Effector CD4-positive, alpha-beta T cell (primary cell): Measurements from ENCODE around the gene TCF25.

ENCODE experiments used
- DNase-seq: peaks from one replicate; pipeline ENCODE4 v3.0.0-alpha.2; 2020

The TCF25 gene

DNA sequence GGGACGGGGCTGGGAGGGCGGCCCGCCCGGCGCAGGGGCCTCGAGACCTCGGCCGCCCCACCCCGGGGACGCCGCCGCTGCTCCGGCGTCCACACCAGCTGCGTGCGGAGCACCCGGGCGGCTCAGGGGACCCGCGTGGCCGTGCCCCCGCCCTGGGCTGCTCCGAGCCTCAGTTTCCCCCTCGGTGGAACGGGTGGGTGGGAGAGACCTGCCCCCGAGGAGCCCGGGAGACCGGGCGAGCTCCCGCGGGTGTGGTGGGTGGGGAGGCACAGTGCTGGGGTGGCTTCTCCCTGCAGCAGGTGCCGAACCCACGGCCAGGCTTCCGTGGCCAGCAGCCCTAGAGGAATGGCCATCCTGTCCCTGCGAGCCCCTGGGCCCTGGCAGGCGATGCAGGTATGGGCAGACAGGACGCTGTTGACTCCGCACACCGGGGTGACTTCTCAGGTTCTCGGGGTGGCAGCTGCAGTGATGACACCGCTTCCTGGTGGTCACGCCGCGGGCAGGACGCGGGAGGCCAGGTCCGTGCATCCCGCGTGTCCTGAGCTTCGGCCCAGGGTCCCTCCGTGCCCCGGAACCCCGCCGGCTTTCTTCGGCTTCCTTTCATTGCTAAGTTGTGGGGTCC is 75.8 kb downstream of the TCF25 start:
- no peak for DNase-seq

DNA sequence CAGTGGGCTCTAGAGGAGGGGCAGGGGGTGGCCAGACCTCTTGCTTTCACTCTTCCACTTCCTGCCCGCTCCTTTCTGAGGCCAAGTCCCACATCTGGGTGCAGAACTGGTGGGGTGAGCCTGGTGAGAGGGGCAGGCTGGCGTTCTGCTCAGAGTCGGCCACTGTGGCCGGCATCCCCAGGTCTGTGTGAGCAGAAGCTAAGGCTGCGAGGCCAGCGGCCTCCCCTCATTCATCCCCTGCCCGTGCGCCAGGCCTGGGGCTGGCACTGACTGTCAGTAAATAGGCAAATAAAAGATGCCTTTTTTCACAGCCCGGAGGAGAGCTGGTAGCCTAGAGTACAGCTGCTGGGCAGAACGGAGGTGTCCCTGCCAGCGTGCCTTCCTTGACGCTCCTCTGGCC is 76.4 kb downstream of the TCF25 start:
- DNase-seq = no peak

DNA sequence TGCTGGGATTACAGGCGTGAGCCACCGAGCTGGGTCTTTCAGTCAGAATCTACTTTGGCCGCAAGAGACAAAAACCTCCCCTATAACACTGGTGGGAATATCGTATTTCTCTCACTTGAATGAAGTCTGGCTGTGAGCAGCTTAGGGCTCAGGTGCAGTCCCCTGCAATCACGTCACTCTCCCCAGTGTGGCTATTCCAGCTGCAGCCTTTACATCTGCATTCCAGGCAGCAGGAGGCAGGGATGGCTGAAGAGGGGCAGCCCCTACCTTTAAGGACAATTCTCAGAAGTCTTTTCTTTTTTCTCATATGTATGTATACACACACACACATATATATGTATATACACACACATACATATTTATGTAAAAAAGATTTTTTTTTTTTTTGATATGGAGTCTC is 78.1 kb downstream of the TCF25 start:
- no peak for DNase-seq

DNA sequence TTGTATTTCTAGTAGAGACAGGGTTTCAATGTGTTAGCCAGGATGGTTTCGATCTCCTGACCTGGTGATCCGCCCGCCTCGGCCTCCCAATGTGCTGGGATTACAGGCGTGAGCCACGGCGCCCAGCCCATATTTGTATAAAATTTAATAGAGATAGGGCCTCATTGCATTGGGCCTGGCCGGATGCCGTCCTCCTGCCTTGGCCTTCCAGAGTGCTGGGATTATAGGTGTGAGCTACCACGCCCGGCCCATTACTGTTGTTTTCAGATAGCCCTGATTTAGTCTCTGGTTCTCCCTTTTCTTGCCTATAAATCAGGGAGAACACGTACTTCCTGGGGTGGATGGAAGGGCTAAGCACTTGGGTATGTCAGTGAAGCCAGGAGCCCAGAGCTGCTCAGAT is 78.7 kb downstream of the TCF25 start:
- DNase-seq = no peak

DNA sequence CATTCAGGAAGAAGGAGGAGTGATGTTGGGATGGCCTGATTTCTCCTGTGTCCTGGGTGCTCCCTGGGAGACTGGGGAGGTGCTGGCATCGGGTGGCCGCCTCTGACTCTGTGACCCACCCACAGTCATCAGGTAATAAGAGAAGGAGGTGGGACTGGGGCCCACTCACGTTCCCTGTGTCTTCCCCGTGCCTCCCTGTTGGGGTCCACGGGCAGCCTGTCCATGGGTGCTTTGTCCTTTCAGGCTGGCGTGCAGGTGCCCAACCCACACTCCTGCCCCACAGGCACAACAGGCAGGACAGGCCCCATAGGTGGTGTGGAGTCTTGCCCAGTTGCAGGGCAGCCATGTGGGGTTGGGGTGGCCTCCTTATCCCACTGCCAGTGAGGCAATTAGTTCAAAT is 79.2 kb downstream of the TCF25 start:
- no peak for DNase-seq

DNA sequence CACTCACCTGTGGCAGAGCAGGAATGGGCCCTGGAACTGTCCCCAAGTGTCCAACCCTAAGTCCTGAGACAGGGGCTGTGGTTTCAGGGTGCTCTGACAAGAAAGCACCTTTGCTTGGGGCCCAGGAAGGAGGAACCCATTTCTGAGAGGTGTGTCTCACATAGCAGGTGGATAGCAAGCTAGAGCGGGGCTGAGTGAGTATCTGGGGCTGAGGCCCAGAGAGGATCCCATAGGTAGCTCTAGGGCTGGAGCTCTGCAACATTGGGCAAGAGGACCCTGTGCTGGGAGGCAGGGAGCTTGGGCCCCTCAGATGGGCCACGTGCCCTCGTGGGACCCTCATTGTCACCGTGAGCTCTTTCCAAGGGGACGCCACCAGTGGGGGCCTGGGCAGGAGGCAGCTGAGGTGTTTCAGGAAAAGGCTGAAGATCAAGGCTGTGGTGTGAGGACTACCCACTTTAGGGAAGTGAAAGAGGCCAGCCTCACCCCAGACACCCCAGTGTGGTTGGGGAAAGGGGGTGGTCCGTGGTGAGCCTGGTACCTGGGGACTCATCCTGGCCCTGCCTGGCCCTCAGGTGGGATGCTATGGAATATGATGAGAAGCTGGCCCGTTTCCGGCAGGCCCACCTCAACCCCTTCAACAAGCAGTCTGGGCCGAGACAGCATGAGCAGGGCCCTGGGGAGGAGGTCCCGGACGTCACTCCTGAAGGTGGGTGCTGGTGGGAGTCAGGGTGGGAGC is 80.4 kb downstream of the TCF25 start:
- DNase-seq = no peak

DNA sequence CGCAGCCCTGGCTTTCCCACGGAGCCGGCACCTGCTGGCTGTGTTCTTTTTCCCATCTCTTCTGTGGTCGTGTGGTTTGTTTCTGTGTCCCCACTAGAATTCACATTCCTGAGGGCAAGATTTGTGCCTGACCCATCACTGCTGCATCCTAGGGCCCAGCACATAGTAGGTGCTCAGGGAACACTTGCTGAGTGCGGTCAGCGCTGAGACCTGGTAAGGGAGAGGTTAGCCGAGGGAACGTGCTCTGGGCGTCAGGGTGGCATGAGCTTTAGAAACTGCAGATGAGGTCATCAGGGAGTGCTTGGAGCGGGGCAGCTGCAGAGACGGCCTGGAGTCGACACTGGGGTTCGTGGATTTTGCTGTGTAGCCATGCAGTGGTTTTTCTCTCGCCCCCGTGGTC is 81.1 kb downstream of the TCF25 start:
- DNase-seq = no peak

DNA sequence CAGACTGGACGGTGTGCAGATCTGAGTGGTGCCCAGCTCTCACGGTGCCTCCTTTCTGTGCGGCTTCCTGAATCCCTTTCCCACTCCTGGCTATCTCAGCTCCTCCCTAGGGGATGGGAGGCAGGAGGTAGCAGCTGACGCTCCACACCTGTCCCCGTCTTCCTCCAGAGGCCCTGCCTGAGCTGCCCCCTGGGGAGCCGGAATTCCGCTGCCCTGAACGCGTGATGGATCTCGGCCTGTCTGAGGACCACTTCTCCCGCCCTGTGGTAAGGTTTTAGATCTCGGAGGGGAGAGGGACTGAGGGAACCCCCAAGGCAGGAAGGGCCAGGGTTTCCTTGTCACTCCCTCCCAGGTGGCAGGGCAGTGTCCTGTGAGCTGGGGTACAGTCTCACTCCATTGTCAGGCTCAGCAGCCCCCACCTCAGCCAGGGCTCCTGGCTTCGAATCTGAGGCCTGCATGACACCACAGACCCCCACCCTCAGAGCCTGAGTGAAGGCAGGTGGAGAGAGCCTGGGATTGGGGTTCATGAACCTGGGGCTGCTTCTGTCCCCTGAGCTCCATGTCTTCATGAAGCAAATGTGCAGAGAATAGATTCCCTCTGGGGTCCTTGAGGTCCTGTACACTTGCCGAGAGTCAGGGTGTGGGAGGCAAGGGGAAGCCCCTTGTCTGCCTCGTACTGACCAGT is 81.8 kb downstream of the TCF25 start:
- no peak for DNase-seq

DNA sequence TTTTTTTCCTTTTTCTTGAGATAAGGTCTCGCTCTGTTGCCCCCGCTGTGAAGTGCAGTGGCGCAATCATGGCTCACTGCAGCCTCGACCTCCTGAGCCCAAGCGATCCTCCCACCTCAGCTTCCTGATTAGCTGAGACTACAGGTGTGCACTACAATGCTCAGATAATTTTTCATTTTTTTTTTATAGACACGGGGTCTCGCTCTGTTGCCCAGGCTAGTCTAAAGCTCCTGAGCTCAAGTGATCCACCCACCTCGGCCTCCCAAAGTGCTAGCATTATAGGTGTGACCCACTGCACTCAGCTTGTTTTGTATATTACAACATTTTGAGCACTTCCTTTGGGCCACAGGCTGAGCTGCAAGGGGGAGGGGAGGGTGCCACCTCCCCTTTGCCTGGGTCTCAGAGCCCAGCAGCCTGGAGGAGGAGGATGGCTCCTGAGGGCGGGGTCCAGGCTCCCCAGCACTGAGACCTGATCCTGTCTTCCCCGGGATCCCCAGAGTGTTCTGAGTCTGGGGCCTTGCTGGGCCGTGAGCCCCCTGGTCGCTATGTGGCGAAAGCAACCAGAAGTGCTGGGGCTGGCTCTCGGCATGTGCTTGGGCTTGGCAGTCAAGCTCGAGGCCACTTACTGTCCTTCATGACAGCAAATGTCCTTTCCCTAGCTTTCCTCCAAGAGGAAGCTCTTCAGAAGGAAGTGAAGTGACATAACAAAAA is 83.3 kb downstream of the TCF25 start:
- DNase-seq = no peak

DNA sequence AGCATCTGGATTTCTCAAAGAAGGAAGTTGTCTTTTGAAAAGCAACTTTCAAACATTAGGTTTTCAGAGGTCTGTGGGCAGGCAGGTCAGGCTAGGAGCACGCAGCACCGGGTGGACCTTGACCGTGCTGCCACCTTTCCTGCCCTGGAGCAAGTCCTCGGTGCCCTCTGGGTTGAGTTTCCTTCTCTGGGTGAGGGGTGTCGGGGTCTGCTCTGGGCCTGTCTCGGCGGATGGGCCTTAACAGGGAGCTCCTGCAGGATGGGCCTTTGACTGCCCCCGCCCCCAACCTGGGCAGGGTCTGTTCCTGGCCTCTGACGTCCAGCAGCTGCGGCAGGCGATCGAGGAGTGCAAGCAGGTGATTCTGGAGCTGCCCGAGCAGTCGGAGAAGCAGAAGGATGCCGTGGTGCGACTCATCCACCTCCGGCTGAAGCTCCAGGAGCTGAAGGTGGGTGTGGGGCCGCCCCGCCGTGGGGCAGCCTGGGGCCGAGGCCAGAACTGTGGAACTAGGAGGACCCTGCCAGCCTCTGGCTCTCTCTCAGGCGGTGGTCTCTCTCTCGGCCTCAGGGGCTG is 83.9 kb downstream of the TCF25 start:
- DNase-seq = no peak

DNA sequence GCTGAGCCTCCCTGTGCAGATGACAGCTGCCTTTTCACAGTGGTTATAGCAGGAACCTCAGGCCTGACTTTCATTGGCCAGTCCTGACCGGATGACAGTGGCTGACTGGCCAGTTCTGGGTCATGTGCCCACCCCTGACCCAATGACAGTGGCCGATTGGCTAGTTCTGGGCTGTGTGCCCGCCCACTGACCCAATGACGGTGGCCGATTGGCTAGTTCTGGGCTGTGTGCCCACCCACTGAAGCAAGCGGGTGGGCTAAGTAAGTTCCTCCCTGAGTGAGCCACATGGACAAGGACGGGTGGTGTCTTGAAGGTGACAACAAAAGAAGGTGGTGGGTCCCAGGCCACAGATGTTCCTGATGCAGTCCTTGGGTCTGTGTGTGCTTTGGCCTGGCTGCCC is 84.7 kb downstream of the TCF25 start:
- DNase-seq = no peak

DNA sequence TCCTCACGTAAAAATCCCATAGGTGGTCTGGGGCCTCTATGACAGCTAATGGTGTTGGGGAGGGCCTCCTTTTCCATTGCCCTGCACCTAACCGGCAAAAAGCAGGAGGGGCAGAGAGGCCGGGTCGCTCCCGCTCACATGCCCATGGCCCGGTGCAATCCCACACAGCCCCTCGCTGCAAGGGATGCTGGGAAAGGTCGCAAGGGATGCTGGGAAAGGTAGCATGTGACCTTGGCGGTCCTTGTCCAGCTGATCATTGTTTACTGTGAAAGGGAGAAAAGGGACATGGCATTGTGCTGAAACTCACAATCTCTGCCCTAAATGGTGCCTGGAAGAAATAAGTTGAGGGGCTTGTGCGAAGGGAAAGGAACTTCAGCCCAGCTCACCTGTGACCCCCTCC is 85.2 kb downstream of the TCF25 start:
- DNase-seq = no peak

DNA sequence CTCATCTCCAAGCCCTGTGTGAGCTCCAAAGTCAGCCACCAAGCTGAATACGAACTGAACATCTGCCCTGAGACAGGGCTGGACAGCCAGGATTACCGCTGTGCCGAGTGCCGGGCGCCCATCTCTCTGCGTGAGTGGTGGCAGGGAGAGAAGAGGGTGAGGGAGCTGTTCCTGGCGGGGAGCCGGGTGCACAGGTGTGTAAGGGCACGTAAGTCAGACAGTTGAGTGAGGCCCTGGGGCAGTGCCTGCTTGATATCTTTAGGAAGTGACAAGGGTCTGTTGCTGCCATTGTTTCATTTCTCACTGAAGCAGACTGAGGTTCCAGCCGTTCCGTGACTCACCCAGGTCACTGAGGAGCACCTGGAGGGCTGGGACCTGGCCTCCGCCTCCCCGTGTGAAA is 87.6 kb downstream of the TCF25 start:
- DNase-seq = no peak
